Stimulated activated CD8-positive, alpha-beta memory T cell treated with anti-CD3 and anti-CD28 coated beads, Interleukin-2, amount 100 ng/mL, for 48 hours (primary cell): ENCODE data around the gene SPIC.
"Not testable (repeated sequence)": the region's sequence is repeated elsewhere in the genome, so short reads cannot be mapped to it uniquely, and the experiment has no call there.

ENCODE experiments used
- DNase-seq, 2 donors: peaks; one replicate each; pipeline ENCODE4 v3.0.0-alpha.2; 2020; ENCODE audit warnings: low read depth in 2 of 2

SPIC gene

DNA sequence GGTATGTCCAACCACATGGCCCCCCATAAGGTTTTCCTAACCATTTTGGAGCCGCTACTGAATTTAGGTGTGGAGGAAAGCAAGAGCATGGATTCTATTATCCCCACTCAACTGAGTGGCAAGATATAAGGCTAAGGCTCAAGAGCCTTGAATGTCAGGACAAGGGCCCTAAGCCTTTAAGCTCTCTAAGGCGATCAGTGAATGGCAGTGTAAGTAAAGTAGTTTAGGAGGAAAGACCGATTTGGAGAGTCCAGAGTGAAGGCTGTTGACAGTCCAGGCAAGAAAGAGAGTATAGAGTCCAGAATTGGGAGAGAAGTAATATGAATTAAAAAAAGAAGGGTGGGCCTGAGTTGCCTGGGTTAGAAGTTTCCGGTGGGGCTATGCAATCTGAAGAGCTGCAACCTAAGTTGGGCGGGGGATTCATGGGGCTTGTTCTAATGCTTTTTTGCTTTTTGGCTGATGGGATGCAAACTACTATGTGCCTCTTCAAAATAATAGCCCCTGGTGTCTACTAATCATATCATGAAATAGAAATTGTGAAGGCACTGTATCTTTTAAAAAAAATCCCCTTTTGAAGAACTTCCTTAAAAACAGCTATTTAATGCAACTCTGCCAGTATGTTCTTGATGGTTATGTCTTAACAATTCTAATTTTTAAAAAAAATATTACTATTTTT, at the start of gene SPIC:
Gene SPIC (plus strand): TSS at position 626 of the 676 bp plus-strand sequence. CDS start 1,569 bp downstream, outside the sequence.
- DNase-seq: no peak

DNA sequence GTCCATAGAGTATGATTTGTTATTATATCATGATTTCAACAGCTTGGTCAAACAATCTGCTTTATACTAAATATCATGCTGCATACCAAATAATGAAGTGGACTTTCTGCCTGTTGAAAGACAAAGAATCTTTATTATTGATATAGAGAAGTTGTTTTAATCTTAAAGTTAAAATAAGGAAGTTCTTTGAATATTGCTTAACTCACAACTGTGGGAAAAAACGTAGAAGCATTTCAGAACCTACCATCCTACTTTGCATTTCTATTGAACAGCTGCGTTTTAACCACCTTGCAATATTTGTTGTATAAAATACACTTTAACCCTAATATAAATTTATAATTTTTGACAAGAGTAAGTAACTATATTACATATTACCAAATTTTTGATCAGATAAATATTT, 44.7 kb upstream of the SPIC start:
- DNase-seq: no peak

DNA sequence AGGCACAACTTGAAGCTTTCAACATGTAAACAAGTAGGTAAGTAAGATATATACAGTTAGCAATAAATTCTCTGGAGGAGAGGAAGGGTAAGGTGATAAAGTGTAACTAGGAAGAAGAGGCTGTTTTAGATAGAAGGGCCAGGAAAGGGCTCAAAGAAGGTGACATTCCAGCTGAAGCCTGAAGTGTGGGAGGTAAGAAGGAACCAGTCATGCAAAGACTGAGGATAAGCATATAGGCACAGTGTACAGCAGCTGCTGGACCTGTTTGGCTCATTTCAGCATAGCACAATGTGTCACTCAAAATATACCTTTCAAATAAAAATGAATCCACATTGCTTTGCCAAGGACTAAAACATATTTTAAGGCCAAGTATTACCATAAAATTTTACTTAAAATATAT, 39.0 kb upstream of the SPIC start:
- no peak for DNase-seq

DNA sequence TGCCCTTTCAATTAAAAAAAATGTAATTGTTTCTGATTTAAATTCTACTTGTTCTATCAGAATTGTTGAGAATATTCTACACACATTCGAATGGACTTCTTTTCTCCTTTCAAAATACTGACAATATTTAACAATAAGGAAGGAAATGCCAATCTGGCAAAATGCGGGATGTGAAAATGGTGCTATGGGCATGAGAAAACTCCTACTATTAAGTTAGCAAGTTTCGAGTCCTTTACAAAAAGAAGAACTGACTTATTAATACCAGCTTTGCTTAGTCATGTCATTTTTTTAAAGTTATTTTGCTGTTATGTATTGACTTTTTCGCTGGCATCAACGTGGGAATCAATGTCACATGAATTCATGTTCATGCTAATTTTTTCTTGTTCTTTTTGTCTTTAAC, 35.9 kb upstream of the SPIC start:
- no peak for DNase-seq

- DNase-seq: no peak
These were observed 33.5 kb upstream of the SPIC start for GRCh38 chr12:101441461-101442224.

- DNase-seq: no peak
These were observed 19.5 kb upstream of the SPIC start for GRCh38 chr12:101455685-101456084.

GRCh38 chr12:101459642-101460346, 15.3 kb upstream of the SPIC start:
- DNase-seq: no peak

DNA sequence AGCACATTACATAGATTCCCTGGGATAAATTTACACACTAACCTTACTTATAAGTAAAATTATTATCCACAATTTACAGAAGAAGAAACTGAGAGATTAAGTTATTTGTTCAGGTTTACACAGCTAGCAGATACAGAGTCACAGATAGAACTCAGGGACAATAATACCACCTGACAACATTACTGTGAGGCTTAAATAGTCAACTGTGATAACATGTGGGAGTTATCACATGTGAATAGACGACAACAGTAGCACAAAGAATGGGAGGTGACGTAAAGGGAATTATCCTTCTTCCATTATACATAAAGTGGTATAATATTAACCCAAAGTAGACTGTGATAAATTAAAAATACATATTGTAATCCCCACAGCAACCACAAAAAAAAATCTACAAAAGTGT, 6.2 kb upstream of the SPIC start:
- no peak for DNase-seq

GRCh38 chr12:101470939-101471338, 4.2 kb upstream of the SPIC start:
- no peak for DNase-seq

DNA sequence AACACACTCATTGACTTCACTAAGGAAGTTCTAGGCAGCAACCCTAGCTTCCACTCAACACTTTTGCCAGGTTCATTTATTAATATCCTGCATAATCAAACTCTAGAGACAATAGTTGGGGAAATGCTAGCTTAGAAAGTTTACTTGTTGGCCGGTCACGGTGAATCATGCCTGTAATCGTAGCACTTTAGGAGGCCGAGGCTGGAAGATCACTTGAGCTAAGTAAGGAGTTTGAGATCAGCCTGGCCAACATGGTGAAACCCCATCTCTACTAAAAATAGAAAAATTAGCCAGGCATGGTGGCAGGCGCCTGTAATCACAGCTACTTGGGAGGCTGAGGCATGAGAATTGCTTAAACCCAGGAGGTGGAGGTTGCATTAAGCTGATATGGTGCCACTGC, 3.3 kb upstream of the SPIC start:
- not testable (repeated sequence) for DNase-seq

DNA sequence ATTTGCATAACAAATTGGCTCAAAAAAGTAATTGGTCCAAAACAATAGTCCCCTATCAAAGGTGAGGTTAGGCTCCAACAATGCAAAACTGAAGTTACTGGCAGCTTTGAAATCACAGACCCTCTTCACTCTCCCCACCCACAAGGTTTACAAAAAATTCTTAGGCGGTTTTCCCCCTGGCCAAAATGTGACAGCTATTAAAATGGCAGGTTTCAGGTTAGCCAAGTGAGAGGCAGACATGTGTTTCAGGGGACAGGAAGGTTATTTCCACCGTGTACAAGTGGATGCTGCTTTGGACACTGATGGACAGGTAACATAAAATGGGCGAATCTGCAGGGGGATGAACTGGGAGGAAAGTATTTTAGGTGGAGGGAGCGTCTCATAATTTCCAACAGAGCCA, 888 bp upstream of the SPIC start:
- no peak for DNase-seq

- no peak for DNase-seq
These were observed 692 bp downstream of the SPIC start for GRCh38 chr12:101475751-101476305.

GRCh38 chr12:101480849-101481248, 5.7 kb downstream of the SPIC start:
- DNase-seq: no peak

GRCh38 chr12:101485021-101485420, 9.9 kb downstream of the SPIC start:
- no peak for DNase-seq

- no peak for DNase-seq
These were observed 13.3 kb downstream of the SPIC start for GRCh38 chr12:101488469-101488868.

GRCh38 chr12:101490286-101490920, 15.3 kb downstream of the SPIC start:
- no peak for DNase-seq

GRCh38 chr12:101491329-101491728, 16.2 kb downstream of the SPIC start:
- DNase-seq: no peak

GRCh38 chr12:101493556-101493955, 18.4 kb downstream of the SPIC start:
- DNase-seq: no peak

DNA sequence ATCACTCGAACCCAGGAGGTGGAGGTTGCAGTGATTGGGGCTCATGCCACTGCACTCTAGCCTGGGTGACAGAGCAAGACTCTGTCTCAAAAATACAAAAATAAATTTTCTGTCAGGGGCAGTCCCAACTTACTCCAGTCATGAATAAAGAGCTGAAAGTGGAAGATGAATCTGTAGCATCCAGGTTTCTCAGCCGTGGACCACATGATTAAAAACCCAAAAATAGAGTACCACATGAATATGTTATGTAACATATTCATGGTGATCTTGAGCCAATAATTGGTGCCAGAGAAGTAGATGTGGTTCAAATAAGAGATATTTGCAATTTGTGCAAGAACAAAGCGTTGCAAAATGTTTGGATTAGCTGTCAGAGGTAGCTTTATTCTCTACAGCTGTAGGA, 23.1 kb downstream of the SPIC start:
- DNase-seq: no peak

DNA sequence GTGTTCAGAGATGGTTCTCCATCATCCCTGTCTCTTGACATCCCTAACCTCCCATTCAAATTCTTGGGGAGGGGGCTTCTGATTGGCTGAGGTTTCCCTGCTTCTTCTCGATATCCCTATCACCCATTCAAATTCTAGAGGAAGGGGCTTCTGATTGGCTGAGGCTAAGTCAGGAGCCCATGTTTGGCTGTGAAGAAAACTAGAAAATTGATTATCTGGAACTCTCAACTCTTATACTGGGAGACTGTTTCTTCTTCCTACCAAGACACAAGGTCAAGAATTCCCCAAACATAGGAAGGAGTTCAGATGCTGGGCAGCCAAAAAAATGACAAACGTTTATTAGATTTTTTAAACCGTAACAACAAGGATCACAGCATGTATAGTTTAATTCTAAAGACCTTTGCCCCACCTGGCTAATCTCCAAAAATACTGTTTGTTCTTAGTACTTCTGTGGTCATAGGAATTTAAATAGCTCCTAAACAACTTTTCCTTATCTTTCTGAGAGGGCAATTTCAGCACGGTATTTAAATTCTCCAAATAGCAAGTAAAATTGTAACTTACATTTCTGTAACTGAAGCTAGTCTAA, 26.4 kb downstream of the SPIC start:
- DNase-seq: no peak

DNA sequence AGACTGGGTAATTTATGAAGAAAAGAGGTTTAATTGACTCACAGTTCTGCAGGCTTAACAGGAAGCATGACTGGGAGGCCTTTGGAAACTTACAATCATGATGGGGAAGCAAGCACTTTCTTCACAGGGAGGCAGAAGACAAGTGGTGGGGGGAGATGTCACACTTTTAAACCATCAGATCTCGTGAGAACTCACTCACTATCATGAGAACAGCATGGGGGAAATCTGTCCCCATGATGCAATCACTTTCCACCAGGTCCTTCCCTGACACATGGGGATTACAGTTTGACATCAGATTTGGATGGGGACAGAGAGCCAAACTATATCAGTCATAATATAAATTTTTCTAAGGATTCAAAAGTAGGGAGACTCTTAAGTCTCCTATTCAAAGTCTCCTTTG, 46.0 kb downstream of the SPIC start:
- DNase-seq: no peak

DNA sequence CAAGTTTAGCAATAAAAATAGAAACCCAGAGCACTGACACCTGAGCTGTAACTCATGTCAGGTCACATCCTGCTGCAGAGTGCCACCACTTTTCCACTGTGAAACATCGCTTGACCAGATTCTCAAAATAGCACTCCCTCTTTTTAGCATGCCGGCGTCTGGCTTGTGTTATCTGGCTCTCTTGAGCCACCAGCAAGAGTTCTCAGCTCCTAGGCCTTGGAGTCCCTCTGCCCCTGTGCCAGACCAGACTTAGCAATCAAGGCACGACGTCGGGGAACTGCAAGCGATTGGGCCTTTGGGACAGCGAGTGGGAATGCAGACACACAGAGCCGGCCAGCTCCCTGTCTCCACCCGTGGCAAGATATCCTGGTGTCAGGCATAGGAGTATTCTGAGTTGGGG, 52.5 kb downstream of the SPIC start:
- no peak for DNase-seq
